ENCODE data around the gene RPF1.

DNA sequence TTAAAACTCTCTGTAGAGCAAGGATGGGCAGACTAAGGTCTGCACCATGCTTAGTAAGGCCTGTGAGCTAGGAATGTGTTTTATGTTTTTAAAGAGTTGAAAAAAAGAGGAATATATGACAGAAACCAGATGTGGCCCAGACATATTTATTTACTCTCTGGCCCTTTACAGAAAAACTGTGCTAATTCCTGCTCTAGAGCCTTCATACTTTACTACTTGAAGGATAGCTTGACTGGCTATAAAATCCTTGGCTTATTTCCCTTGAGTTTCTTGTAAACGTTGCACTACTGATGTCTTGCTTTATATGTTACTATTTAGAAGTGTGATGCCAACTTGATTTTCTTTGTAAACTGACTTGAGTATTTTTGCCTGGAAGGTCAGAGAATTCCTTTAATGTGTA, 61.7 kb downstream of the RPF1 start:
- TF ChIP-seq, protein P1, sequence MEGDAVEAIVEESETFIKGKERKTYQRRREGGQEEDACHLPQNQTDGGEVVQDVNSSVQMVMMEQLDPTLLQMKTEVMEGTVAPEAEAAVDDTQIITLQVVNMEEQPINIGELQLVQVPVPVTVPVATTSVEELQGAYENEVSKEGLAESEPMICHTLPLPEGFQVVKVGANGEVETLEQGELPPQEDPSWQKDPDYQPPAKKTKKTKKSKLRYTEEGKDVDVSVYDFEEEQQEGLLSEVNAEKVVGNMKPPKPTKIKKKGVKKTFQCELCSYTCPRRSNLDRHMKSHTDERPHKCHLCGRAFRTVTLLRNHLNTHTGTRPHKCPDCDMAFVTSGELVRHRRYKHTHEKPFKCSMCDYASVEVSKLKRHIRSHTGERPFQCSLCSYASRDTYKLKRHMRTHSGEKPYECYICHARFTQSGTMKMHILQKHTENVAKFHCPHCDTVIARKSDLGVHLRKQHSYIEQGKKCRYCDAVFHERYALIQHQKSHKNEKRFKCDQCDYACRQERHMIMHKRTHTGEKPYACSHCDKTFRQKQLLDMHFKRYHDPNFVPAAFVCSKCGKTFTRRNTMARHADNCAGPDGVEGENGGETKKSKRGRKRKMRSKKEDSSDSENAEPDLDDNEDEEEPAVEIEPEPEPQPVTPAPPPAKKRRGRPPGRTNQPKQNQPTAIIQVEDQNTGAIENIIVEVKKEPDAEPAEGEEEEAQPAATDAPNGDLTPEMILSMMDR (IDR thresholded peaks at IDR 0.05), result no peak
- no peak for TF ChIP-seq POLR2AphosphoS5 (IDR thresholded peaks at IDR 0.05)

Data from breast epithelium (tissue), 3 donors.